Activated naive CD4-positive, alpha-beta T cell (primary cell): ENCODE measurements around the gene RASL12.
"Not testable (repeated sequence)": the region's sequence is repeated elsewhere in the genome, so short reads cannot be mapped to it uniquely, and the experiment has no call there.

Experiments
- DNase-seq, 4 experiments: peaks; one replicate each; lab custom pipeline; 2025; lab: John Stamatoyannopoulos, UW

The RASL12 gene

DNA sequence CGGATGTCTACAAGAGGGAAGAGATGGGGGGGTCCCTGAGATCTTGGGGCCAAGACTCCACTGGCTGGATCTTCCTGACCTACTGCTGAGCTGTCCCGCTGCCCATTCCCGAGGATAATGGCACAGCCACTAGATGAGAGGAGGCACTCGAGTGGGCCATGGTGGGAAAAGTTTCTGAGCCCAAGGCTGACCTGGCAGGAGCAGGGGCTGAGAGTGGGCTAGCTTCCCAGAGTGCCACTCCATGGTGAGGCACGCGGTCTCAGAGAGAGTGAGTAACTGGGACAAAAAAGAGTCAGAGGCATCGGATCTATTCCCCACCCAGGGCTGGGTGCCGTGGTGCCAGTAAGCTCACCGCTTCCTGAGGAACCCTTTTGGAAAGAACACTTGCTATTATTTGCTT, 11.7 kb downstream of the RASL12 start:
- DNase-seq = no peak

DNA sequence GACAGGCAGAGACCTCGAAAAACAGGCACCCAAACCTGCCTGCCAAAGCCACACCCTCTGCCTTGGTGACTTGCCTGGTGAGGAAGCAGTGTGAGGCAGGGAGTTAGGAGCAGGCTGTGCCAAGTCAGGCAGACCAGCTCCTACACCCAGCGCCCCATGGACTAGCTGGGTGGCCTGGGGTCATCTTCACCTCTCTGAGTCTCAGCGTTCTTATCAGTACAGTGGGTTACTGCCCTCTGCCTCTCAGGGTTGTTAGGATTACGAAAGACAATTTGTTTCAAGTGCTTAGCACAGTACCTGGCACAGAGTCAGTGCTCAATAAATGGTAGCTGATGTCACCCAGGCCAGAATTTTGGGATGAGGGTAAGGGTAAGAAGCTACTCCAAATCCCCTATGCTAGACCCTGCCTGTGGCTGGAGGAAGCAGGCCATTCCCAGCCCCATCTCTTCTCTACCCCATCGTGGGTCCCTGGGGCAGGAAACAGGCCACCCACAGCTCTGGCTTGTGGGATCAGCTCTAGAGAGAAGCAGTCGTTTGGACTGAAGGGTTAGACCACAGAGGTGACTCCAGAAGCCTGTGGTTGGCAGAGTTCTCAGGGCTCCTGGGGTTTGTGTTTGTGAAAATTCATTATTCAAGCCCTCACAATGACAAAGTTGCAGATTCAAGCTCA, 12.5 kb downstream of the RASL12 start:
- DNase-seq = no peak

DNA sequence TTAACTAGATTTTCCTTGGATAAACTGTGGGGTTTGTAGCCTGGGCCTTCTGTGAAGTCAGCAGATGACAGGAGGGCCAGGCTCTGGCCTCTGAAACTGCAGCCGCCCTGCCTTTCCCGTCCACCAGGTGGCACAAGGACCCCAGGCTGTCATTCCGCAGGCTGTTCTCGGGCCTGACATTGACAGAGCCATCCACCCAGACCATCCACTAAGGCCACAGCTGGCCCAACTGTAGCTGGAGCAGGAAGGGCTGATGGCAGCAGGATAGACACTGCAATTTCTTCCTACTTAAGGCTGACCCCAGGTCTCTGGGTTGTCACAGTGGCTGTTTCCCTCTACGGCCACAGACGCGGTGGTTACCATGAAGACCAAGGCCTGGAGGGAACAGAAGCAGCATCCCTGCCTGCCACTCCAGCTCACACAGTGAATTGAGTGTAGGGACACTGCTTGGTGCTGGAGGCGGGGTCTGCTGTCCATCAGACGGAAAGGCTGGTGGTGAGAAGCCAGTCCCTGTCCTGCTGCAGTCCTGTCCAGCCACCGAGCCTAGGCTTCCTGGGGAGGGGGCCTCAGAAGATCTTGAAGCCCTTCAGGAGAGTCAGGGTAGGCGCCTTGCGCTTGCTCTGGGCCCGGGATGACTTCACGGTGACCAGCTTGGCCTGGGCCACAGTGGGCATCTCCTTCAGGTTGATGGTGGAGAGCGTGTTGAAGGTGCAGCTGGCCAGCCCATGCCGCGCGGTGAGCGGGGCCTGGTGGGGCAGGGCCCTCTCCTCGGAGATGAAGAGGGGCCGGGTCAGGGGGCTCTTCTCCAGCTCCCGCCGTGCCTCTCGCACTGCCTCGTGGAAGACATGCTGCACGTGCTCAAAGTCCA, 13.2 kb downstream of the RASL12 start:
- DNase-seq = peak in 3 of 4 experiments; percentile 13 to 31 (median 27)

DNA sequence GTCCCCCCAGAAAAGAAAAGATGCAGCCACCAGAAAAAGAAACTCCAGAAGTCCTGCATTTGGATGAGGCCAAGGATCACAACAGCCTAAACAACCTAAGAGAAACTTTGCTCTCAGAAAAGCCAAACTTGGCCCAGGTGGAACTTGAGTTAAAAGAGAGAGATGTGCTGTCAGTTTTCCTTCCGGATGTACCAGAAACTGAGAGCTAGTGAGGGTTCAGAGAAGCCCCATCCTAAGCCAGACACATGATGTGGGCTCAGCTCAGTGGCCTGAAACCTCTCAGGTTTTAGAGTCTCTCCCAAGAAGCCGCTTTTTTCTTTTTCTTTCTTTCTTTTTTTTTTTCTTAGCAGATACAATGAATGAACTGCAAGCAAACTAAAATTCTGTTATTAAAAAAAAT, 14.8 kb downstream of the RASL12 start:
- DNase-seq = no peak

DNA sequence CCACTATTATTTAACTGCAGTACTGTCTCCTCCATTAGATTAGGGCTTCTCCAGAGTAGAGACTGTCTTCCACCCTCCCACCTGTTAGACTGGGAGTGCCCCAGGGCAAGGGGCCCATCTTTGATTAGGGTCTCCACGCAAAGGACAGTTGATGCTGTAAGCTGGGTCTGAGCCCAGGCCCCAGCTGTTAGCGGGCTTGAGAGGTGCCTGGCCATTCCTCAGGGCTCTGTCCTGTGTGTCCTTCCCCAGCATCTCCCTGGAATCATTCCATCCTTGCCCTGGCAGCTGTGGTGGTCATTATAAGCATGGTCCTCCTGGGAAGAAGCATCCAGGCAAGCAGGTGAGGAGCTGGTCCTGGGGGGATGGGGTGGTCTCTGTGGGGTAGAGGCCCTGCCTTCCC, 16.5 kb downstream of the RASL12 start:
- DNase-seq = no peak

DNA sequence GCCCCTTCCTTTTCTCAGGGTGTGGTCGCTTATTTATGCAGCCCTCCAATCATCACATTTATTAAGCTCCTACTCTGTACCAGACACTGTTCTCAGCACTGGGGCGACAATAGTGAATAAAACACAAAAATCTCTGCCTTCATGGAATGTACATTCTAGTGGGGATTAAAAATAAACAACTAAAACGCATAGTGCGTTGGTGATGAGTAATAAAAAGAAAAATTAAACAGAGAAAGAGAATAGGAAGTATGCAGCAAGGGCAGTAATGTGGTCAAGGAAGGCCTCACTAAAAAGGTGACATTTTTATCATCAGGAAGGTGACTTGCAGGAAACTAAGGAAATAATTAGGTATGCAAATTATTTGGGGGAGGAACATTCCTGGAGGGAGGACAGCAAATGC, 17.5 kb downstream of the RASL12 start:
- no peak for DNase-seq

DNA sequence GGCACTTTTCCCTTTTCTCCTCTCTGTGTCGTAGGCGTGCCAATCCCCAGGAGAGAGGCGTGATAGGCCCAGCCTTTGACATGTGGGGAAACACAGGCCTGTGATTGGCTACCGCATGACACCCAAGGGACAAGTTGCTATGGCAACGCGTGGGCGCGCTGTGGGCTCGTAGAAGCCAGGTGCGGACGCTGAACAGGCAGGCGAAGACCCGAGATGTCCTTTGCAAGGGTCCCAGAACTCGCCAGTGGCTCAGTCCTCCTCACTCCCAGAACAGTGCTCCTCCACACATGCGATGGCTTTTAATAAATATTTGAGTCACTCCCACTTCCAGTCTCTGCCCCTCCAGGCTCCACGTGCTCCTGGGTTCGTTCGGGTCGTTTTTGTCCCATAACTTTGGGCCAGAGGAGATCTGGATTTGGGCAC, 18.4 kb downstream of the RASL12 start:
- DNase-seq = peak; percentile 51 to 66 (median 60)

DNA sequence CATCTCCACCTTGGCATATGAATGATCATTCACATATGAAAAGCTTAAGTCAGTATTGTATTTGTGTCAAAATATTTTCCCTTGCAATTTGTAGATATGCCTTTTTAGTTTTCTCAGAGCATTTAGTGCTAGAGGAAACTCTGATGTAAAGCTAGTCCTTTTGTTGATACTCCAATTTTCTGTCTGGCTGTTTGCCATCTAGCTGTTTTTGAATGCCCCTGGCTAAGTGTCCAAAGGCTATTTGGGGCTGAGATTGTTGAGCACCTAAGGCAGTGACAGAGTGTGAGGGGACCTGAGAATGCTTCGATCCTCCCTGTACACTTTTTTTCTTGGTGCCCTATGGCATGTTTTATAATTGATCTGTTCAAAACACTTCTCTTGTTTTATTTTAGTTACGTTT, 19.6 kb downstream of the RASL12 start:
- no peak for DNase-seq

DNA sequence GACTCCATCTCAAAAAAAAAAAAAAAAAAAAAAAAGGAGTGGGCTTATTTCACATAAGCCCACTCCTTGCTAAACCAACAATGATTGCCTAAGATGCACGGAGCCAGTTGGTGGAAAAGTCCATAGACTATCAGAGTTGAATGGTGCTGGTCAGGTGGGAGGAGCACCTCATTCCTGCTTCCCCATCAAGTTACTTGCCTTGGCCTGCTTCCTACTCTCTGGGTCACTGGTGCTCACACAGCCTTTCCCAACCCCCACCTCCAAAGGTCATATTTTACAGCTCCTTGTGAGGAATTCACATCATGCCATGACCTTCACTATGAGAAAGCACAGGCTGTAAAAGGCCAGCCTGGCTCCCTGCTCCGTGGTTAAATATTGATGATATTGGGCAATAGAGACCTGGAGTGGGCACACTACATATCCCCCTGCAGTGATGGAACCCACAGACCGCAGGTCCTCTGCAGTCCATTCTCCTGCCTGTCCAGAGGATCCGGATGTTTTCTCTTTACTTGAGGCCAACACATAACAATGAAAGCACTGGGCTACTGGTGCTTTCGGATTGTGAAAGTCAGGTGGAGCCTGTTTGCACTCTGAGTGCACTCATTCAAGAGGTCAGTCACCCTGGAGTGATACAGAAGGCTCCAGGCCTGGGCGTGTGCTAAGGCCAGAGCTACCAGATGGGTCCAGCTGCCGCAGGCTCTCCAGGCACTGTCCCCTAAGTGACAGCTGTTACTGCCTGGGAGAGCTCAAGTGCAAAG, 22.9 kb downstream of the RASL12 start, which contains the start of gene SLC51B:
TSS of gene SLC51B (plus strand) at position 664 of the 758 bp plus-strand sequence. CDS start 4,618 bp downstream, outside the sequence.
- DNase-seq = no peak

DNA sequence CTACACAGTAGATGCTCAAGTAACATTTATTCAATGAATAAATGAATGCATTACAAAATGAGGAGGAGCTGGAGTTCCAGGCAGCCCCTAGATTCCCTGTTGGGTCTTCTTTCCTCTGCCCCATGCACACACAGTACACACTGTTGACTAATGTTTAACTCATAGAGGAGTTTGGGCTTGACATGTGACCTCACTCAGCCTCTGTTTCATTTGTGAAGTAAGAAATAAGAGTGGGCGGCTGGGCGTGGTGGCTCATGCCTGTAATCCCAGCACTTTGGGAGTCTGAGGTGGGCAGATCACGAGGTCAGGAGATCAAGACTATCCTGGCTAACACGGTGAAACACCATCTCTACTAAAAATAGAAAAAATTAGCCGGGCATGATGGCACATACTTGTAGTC, 23.6 kb downstream of the RASL12 start:
- not testable (repeated sequence) for DNase-seq

DNA sequence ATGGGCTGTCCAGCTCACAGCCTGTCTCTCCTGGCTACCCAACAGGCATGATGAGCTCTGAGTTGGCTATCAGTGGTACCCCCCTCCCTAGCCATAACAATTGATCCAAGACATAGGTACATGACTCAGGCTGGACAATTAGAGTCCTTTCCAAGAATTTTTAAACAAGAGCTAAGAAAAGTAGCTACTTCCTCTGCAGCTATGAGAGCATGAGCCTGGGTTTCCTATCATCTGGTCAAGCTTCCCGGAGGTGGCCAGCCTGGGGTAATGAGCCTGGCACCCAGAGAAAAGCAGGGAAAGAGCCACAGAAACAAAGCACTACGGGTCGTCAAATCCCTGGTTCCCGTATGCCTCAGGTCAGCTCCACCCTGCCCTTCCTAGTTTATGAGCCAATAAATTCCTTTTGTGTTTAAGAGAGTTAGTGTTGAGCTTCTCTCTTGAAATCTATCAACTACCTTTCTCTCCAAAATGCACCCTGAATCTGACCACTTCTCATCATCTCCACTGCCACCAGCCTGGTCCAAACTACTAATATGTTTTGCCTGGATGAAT, 24.9 kb downstream of the RASL12 start:
- DNase-seq = no peak

DNA sequence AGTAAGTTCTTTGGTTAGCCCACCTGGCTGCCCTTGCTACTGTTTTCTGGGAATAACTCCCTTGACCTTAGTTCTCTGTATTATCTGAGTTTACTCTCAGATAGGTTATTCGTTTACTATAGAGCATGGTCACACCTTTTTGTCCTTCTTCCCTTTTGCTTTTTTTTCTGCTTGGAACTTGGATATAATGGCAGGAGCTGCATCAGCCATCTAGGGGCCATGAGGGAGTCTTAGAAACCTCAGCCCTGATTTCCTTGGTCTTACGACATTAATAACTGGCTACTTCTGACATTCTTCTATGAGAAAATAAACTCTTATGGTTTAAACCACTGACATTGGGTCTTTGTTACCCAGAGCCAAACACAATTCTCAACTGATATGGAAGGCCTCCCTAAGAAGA, 26.0 kb downstream of the RASL12 start:
- no peak for DNase-seq

DNA sequence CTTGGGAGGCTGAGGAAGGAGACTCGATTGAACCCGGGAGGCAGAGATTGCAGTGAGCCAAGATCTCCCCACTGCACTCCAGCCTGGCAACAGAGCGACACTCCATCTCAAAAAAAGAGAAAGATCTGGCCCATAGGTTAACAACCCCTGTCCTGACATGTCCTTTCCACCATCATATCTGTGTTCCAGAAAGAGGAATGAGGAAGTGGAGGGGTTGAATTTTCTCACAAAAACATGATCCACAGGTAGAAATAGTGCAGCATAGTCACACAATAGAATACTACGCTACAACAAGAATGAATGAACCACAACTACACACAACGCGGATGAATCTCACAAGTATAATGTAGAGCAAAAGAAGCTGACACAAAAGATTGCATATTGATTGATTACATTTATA, 27.3 kb downstream of the RASL12 start:
- DNase-seq = no peak

DNA sequence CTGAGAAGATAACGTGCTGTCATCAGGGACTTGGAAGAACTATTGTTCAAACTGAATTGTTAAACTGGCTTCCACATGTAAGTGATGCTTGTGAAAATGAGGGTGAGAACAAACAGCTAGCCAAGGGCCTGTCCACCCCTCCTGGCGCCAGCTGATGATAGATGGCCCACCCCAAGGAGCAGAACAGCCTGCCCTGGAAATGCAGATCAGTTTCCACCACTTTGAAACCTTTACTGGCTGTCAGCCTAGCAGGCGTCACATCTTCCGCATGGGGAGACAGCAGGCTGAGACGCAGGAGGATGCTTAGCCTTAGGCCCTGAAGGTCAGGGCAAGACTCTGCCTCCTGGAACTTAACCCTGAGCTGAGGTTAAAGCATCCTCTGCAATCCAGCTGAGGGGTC, 29.0 kb downstream of the RASL12 start:
- no peak for DNase-seq

DNA sequence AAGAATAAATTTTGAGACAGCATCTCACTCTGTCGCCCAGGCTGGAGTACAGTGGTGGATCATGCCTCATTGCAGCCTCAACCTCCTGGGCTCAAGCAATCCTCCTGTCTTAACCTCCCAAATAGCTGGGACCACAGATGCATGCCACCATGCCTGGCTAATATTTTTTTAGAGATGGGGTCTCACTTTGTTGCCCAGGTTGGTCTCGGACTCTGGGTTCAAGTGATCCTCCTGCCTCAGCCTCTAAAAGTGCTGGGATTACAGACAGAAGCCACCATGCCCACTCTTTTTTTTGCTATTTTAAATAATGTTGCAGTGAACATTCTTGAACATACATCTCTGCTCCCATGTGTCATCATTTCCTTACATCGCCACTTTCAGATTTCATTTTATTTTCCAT, 29.4 kb downstream of the RASL12 start:
- DNase-seq = no peak

DNA sequence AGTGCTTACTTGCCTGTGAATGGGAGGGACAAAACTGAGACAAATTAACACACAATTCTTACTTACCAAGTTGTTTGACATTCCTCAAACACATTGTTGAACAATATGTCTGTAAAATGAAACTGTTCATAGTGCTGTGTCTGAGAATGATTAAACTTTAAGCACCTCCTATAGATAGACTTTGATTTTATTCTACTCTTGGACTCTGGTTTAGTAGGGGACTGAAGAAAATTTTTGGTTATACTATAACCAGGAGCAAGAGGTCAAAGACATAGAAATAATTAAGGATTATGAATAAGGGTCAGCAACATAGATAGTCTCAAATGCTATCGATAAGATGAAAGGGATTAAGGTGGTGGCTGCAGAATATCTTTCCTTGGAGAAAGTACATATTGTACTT, 30.5 kb downstream of the RASL12 start:
- DNase-seq = no peak

DNA sequence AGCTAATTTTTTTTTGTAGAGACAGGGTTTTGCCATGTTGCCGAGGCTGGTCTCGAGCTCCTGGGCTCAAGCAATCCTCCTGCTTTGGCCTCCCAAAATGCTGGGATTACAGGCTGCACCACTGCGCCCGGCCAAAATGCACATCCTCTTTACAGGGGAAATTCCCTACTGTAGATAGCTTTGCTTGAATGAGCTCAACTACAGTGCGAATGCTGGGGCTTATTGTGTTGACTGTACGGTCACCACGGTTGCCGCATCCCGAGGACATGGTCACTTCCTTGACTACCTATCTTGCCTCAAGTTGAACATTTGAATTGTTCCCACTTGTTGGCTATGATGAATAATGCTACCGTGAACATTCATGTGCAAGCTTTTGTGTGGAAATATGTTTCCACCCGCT, 33.1 kb downstream of the RASL12 start:
- DNase-seq = no peak

DNA sequence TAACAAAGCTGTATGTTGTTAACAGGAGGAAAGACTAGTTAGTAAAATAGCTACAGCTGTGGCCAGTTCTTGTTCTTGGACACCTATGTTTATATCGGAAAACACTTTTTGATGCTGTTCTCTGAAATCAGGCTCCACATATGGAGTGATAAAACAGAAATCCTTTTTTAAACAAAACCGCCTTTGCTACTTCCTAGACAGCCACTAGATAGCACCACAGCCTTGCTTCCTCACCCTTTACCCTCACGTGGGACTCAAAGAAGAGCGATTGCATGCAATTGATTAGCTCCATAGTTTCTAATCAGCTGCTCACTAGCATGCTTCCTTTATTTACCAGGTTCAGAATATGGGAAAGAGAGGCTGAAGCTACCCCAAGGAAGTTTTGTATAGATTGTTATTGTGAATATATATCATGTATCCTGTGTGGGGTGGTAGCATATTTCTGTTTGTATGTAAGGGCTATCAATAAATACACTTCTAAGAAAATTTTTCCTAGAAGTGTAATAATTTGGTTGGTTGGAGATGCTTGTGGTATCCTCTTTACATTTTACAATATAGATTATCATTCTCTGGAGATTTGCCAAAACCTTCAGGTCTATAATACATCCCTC, 34.0 kb downstream of the RASL12 start:
- no peak for DNase-seq

DNA sequence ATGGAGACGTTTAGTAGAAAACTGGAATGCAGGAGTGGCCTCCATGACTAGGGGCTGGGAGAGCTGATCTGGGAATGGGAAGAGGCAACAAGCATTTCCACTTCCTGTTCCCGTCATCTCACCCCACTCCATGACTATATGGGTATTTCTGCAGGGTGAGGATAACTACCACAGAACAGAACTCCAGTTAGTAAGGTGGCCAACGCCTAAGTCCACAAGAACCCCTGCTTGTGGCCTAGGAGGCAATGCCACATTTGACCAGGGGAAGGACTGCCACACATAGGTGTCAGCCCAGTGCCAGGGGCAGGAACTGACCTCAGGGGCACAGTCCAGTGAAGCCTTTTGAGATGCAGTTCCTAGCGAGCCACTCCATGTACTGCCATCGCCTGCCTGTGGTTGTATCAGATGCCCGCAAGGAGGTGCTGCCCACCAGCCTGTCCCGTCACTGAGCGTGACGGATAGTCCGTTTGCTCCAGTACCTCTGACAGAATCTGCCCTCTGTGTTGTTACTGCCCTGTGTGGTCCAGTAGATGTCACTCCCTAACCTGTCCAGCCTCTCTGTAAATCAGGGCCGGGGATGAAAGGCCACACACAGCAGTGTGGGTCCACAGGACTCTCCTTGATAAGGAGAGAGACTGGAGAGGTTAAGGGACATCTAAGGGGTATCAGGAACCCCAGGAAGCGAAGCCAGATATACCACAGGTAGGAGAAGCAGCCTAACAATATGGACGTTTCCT, 34.8 kb downstream of the RASL12 start:
- no peak for DNase-seq

DNA sequence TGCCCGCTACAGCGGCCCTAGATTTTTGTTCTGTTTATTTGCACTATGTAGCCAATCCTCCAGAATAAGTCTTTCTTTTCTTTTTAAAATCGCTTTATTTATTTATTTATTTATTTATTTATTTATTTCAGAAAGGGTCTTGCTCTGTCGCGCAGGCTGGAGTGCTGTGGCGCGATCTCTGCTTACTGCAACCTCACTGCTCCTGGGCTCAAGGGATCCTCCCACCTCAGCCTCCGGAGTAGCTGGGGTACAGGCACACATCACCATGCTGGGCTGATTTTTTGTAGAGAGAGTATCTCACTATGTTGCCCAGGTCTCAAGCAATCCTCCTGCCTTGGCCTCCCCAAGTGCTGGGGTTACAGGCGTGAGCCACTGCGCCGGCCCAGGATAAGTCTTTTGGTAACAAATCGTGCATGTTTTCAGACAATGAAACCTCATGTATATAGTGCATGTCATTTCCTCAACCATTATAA, 38.0 kb downstream of the RASL12 start:
- no peak for DNase-seq
